Fibroblast of villous mesenchyme (primary cell): ENCODE data around the gene RXFP2. TPM values are rescaled to one million over a fixed set of nuclear protein-coding genes. Genes with fewer than 3 reads are reported as not detected.

ENCODE experiments used
- DNase-seq: peaks from one replicate; pipeline ENCODE4 v3.0.0-alpha.2; 2010; ENCODE audit warnings: low read depth
- H3K4me3 ChIP-seq: 2 replicates; pipeline ENCODE4 v1.5.1; 2011; ENCODE audit warnings: low read depth, mild to moderate bottlenecking, low read length
- total RNA-seq: library from RNA; depleted of rRNA; stranded (reverse); fragments of >200 nt; gene quantifications from 2 replicates; pipeline ENCODE4 v1.2.3, GENCODE V29; 2012
- TF ChIP-seq, protein P1 (sequence below): IDR thresholded peaks from 2 replicates; pipeline ENCODE4 v1.5.1; 2012; ENCODE audit warnings: low read depth, mild to moderate bottlenecking, low read length; ENCODE audit not compliant: insufficient read depth

The RXFP2 gene, protein sequence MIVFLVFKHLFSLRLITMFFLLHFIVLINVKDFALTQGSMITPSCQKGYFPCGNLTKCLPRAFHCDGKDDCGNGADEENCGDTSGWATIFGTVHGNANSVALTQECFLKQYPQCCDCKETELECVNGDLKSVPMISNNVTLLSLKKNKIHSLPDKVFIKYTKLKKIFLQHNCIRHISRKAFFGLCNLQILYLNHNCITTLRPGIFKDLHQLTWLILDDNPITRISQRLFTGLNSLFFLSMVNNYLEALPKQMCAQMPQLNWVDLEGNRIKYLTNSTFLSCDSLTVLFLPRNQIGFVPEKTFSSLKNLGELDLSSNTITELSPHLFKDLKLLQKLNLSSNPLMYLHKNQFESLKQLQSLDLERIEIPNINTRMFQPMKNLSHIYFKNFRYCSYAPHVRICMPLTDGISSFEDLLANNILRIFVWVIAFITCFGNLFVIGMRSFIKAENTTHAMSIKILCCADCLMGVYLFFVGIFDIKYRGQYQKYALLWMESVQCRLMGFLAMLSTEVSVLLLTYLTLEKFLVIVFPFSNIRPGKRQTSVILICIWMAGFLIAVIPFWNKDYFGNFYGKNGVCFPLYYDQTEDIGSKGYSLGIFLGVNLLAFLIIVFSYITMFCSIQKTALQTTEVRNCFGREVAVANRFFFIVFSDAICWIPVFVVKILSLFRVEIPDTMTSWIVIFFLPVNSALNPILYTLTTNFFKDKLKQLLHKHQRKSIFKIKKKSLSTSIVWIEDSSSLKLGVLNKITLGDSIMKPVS
- total RNA-seq, result not detected in 2 replicates

DNA sequence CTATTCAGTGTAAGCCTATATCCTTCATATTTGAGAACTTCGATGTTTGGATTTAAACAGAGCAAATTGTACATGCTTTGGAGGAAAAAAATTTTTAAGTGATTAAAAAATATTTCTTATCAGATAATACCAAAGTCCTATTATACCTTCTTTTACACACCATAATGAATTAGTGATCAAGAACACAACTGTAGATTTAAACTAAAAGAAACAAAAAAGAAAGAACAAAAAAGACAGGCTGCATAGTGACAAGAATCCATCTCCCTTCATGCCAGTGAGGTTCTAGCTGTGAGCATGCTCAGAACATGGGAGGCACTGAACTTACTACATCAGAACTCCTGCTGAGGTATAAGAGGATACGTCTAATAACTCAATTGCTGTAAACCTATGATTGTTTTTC lies at the start of gene RXFP2:
TSS of gene RXFP2 (plus strand) at position 301 of the 400 bp plus-strand sequence. CDS start at position 388, 87 bp downstream.
- no peak within 1 kb of the TSS for H3K4me3 ChIP-seq
- DNase-seq, result no peak
- TF ChIP-seq, protein P1, sequence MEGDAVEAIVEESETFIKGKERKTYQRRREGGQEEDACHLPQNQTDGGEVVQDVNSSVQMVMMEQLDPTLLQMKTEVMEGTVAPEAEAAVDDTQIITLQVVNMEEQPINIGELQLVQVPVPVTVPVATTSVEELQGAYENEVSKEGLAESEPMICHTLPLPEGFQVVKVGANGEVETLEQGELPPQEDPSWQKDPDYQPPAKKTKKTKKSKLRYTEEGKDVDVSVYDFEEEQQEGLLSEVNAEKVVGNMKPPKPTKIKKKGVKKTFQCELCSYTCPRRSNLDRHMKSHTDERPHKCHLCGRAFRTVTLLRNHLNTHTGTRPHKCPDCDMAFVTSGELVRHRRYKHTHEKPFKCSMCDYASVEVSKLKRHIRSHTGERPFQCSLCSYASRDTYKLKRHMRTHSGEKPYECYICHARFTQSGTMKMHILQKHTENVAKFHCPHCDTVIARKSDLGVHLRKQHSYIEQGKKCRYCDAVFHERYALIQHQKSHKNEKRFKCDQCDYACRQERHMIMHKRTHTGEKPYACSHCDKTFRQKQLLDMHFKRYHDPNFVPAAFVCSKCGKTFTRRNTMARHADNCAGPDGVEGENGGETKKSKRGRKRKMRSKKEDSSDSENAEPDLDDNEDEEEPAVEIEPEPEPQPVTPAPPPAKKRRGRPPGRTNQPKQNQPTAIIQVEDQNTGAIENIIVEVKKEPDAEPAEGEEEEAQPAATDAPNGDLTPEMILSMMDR, result no peak

DNA sequence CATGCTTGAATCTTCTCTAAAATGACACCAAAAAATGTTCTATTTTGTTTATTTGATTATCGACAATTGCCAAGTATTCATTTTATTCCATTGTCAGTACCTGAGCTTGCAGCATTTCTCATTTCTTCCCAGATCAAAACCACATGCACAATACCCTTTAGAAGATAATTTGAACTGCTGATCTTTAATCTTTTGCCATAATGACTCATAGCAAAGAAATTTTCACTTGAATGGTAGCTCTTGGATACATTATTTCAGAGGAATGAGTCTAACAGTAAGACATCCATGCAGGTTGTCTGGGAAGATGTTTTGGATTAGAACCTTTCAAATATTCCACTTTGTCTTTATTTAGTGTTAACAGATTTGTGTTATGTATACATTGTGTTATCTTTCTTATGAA lies 42.0 kb upstream of the RXFP2 start:
- no peak for DNase-seq
- H3K4me3 ChIP-seq, result no peak overlapping the region
- TF ChIP-seq, protein P1, result no peak

DNA sequence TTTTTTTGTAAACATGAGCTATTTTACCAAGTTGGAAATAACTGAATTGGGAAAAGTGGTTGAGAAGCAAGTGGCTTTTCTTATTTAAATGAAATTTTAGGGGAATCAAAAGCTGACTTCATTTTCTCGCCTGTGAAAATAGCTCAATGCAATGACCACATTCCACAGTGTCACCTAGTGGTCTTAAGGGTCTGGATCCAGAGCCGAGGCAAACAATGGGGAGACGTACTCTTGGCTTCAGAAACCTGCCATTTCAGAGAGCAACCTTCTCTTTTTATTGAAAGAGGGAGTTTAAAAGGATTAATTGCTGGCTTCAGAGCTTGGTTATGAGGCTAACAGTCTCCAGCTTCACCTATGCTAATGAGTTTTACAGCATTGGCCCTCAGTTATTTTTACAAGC lies 39.7 kb upstream of the RXFP2 start:
- DNase-seq, result no peak
- no peak overlapping the region for H3K4me3 ChIP-seq
- TF ChIP-seq, protein P1, result peak; percentile 8

DNA sequence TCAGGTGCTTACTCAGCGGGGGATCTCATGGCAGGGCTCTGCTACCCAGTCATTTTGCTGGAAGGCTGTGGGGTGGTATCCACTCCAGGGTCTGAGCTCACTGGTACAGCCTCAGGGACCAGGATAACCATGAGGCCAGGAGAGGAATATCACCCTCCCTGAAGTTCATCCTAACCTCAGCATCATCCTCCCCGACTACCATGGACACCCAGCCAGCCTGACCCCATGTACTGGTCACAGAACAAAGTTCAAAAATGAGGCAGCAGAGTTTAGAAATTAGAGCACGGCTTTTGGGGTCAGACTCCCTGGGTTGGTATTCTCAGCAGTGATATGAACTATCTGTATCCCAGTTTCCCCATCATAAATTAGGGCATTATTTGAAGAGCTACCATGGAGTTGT lies 35.5 kb upstream of the RXFP2 start:
- TF ChIP-seq, protein P1, result no peak
- no peak for DNase-seq
- H3K4me3 ChIP-seq, result no peak overlapping the region

DNA sequence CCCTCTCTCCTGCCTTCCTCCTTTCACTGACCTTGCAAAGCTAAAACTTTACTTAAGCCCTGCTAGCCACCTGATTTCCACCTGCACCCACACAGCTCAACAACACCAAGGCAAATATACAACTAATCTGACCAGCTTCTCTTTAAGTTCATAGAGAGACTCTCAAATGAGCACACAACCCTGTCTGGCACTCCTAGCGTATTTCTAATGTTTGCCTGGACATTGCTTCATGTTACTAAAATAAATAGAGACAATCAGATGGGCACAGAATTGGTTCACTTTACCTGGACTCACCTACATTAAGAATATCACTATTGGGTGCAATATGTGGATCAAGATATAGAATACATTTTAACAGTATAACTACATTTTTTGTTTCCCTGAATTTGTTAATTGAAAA lies 33.2 kb upstream of the RXFP2 start:
- H3K4me3 ChIP-seq, result no peak overlapping the region
- no peak for DNase-seq
- TF ChIP-seq, protein P1, result no peak

DNA sequence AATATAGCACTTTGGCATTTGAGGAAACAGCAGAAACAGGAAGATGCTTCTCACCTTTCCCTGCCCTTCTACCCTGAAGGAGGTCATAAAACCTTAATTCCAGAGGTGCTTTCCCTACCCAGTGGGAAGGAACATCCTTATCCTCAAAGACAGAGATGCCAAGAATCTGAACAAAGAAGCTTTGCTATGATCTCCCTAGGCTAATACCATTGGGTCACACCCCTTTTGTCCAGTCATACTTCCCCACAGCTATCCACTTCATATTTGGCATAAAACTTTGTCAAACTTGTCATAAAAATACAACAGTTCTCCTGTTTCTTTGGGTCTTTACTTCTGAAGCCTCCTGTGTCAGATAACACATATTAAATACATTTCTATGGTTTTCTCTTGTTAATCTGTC lies 21.7 kb upstream of the RXFP2 start:
- DNase-seq, result no peak
- H3K4me3 ChIP-seq, result no peak overlapping the region
- TF ChIP-seq, protein P1, result no peak
